Measurements from ENCODE around the gene LIPT2. TPM values are rescaled to one million over a fixed set of nuclear protein-coding genes. Genes with fewer than 3 reads are reported as not detected.

LIPT2 gene
- total and polyA plus RNA-seq, 7 donors, result 1.2 to 3.9 (median 3.2) TPM

- no peaks in the 10 kb centered on the region for H3K36me3 ChIP-seq
- WGBS, 2 donors, result 67 to 72% methylated on average over 5 of the region's 5 CpGs
- intact Hi-C loops (cut with DNase I), result no loop called here
- H3K27me3 ChIP-seq, result no peaks in the 10 kb centered on the region
- no peaks in the 10 kb centered on the region for H3K9me3 ChIP-seq
- no peak overlapping the region for H3K4me3 ChIP-seq
- TF ChIP-seq CTCF (IDR thresholded peaks at IDR 0.05) (no peak), POLR2AphosphoS5 (IDR thresholded peaks at IDR 0.05) (no peak)
- DNase-seq, result no peak
- peak overlapping the region in 3 of 4 donors; percentile 16 to 32 (median 29) for H3K27ac ChIP-seq
- H3K4me1 ChIP-seq, result peaks cover 0 to 24% (median 16%) of the 10 kb centered on the region in 4 donors
Measured at GRCh38 chr11:74462631-74463030, 30.9 kb downstream of the LIPT2 start.

GRCh38 chr11:74462009-74462408 is 31.5 kb downstream of the LIPT2 start:
- no peaks in the 10 kb centered on the region for H3K27me3 ChIP-seq
- H3K4me3 ChIP-seq, result peak overlapping the region in 1 of 4 donors; percentile 25
- intact Hi-C loops (cut with DNase I), result no loop called here
- H3K36me3 ChIP-seq, result no peaks in the 10 kb centered on the region
- 55 to 65% methylated on average over 2 of the region's 2 CpGs for WGBS, 2 donors
- H3K27ac ChIP-seq, result peak overlapping the region; percentile 45 to 69 (median 56)
- H3K9me3 ChIP-seq, result no peaks in the 10 kb centered on the region
- DNase-seq, result peak; percentile 89
- TF ChIP-seq CTCF (IDR thresholded peaks at IDR 0.05), result no peak
- no peak for TF ChIP-seq POLR2A (IDR thresholded peaks at IDR 0.05)
- TF ChIP-seq POLR2AphosphoS5 (IDR thresholded peaks at IDR 0.05), result peak; percentile 16 to 53 (median 38)
- no peak for TF ChIP-seq EP300 (IDR thresholded peaks at IDR 0.05)
- H3K4me1 ChIP-seq, result peaks cover 0 to 18% (median 12%) of the 10 kb centered on the region in 4 donors

- Histone ChIP-seq H3K36me3 (no peaks in the 10 kb centered on the region), H3K9me3 (no peaks in the 10 kb centered on the region), H3K27me3 (no peaks in the 10 kb centered on the region), H3K4me1 (peaks cover 0 to 11% (median 9%) of the 10 kb centered on the region in 4 donors), H3K4me3 (peak overlapping the region in 1 of 4 donors; percentile 25), H3K27ac (peak overlapping the region; percentile 45 to 69 (median 56))
- intact Hi-C loops (cut with DNase I), result no loop called here
- no peak for DNase-seq
- TF ChIP-seq POLR2AphosphoS5 (IDR thresholded peaks at IDR 0.05) (peak in 2 of 4 donors; percentile 14 to 22), EP300 (IDR thresholded peaks at IDR 0.05) (no peak), POLR2A (IDR thresholded peaks at IDR 0.05) (no peak), CTCF (IDR thresholded peaks at IDR 0.05) (no peak)
- WGBS, 2 donors, result 61 to 63% methylated on average over 2 of the region's 2 CpGs
Measured at GRCh38 chr11:74460481-74461154, 32.9 kb downstream of the LIPT2 start.

- no peak for DNase-seq
- peak overlapping the region in 1 of 4 donors; percentile 4 for H3K4me3 ChIP-seq
- TF ChIP-seq CTCF (IDR thresholded peaks at IDR 0.05) (no peak), EP300 (IDR thresholded peaks at IDR 0.05) (no peak), POLR2A (IDR thresholded peaks at IDR 0.05) (no peak), POLR2AphosphoS5 (IDR thresholded peaks at IDR 0.05) (no peak)
- H3K27ac ChIP-seq, result peak overlapping the region in 2 of 4 donors; percentile 16 to 61
- no peaks in the 10 kb centered on the region for H3K36me3 ChIP-seq
- H3K27me3 ChIP-seq, result no peaks in the 10 kb centered on the region
- peaks cover 0 to 11% (median 9%) of the 10 kb centered on the region in 4 donors for H3K4me1 ChIP-seq
- intact Hi-C loops (cut with DNase I), result no loop called here
- 50 to 76% methylated on average over 4 of the region's 4 CpGs for WGBS, 2 donors
- H3K9me3 ChIP-seq, result no peaks in the 10 kb centered on the region
Measured at GRCh38 chr11:74460065-74460464, 33.5 kb downstream of the LIPT2 start.

Data from sigmoid colon (tissue), 7 donors.